NCI-H2227 treated with DMSO at 0.1 percent for 48 hours (cell line): ENCODE measurements around the gene STRADB.
"Not testable (repeated sequence)": the region's sequence is repeated elsewhere in the genome, so short reads cannot be mapped to it uniquely, and the experiment has no call there.

Source experiments
- DNase-seq: peaks from one replicate; lab custom pipeline; 2025; lab: John Stamatoyannopoulos, UW

The STRADB gene

GRCh38 chr2:201467666-201468065 lies 16.1 kb downstream of the STRADB start:
- DNase-seq = no peak

DNA sequence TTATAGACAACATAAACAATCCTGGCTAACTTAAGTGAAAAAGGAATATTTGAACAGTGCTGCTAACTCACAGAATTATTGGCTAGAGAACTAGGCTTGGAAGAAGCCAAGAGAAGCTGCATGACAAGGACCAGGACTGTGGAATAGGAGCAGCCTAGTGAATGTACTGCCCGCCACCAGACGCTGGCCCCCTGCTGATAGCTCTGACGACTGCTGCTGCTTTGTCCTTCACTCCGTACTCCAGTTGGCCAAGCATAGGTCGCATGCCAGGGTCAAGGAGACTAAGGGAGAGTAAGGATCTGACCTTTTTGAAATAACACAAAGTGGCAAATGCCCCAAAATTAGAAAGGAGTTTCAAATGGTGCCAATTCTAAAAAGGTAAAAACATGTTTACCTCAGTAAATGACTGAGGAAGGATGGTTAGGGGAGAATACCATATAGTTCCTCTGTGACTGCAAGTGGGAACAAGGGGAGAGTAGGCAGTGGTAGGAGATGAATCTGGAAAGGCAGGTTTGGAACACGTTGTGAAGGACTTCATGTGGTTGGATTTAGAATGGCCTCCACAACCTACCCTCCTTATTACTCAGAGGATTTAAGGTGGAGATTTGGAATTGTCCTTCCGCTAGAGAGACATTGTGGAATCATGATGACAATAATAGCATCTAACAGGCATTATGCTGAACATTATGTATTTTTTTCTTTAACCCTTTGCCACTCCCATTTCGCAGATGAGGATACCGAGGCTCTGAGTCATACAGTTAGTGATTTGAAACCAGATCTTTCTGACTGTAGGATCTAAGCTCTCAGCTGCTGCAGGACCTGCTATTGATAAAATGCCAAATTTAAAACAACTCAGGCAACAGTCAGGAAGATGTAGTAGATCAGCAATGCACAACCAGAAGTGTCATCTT lies 19.5 kb downstream of the STRADB start:
- DNase-seq = no peak

- no peak for DNase-seq
Measured at GRCh38 chr2:201471732-201472393, 20.3 kb downstream of the STRADB start.

GRCh38 chr2:201472411-201472810 lies 20.9 kb downstream of the STRADB start:
- DNase-seq = no peak

- no peak for DNase-seq
Measured at GRCh38 chr2:201482543-201482942, 31.0 kb downstream of the STRADB start.

- no peak for DNase-seq
Measured at GRCh38 chr2:201483342-201483741, 31.8 kb downstream of the STRADB start.

- DNase-seq = not testable (repeated sequence)
Measured at GRCh38 chr2:201483758-201484157, 32.2 kb downstream of the STRADB start.

DNA sequence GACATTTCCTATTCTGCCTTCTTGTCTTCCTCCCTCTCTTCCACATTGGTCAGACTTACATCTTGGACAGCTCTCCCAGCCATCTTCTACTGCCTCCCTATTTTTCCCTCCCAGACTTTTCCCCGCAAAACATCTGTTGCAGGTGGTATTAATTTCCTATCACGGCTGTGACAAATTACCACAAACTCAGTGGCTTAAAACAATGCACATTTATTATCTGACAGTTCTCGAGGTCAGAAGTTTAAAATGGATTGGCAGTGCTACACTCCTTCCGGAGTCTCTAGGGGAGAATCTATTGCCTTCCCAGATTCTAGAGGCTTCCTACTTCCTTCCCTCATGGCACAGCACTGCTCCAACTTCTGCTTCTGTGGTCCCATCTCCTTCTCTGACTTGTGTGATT lies 33.3 kb downstream of the STRADB start:
- DNase-seq = no peak

- DNase-seq = no peak
Measured at GRCh38 chr2:201490291-201490690, 38.8 kb downstream of the STRADB start.

- no peak for DNase-seq
Measured at GRCh38 chr2:201496785-201497184, 45.2 kb downstream of the STRADB start.

DNA sequence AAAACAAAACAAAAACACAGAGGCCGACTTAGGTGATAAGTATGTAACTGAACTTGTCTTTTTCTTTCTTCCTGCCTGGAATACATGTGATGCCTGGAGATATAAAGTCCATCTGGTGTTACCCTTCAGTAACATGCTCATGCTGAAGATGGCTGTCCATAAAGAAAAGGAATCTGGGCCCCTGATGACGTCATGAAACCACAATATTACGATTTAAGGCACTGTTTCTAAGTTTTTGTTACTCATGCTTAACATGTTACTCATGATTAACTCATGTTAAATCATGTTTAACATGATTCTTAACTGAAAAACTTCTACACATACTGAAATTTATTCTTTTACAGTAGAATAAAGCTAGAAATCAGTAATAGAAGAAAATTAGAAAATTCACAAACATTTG lies 49.0 kb downstream of the STRADB start:
- DNase-seq = no peak

DNA sequence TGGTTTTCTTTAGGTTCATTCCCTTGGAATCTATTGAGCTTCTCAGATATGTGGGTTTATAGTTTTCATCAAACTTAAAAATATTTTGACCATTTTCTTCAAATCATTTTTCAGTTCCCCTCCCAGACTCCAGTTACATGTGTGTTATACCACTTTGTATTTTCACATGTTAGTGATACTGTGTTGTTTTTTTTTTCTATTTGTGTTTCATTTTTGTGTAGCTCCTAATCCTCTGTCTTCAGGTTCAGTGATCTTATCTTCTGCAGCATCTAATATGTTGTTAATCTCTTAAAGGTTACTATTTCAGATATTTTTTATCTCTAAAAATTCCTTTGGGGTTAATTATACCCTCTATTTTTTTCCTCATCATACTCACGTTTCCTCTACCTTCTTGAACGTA lies 51.2 kb downstream of the STRADB start:
- no peak for DNase-seq

- DNase-seq = no peak
Measured at GRCh38 chr2:201507725-201508124, 56.2 kb downstream of the STRADB start.

GRCh38 chr2:201513271-201513670 lies 61.7 kb downstream of the STRADB start:
- no peak for DNase-seq

DNA sequence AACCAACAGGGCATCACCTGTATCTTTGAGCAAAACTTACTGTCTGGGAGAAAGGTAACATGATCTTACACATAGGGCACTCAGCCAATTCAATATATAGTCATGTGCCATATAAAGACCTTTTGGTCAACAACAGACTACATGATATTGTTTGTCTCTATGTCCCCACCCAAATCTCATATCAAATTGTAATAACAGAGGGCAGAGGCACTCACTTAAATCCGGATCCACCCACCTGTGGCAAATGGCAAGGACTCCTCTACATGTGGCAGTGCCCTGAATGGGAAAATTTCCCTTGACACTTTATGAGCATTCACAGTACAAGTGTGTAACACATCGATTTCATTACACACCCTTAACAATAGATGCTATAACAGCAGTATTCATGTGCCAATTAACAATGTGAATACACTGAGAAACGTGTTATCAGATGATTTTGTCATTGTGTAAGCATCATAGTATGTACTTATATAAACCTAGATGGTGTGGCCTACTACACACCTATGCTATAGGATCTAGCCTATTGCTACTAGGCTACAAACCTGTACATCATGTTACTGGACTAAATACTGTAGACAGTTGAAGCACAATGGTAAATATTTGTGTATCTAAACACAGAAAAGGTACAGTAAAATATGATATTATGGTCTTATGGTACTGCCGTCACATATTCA lies 64.2 kb downstream of the STRADB start:
- no peak for DNase-seq

GRCh38 chr2:201517094-201517493 lies 65.6 kb downstream of the STRADB start:
- no peak for DNase-seq

GRCh38 chr2:201520201-201520600 lies 68.7 kb downstream of the STRADB start:
- no peak for DNase-seq

- no peak for DNase-seq
Measured at GRCh38 chr2:201522965-201523364, 71.4 kb downstream of the STRADB start.

- no peak for DNase-seq
Measured at GRCh38 chr2:201523506-201523905, 72.0 kb downstream of the STRADB start.
